ENCODE measurements around the gene NSUN7. TPM values are rescaled to one million over a fixed set of nuclear protein-coding genes. Genes with fewer than 3 reads are reported as not detected.

NSUN7 gene
- total RNA-seq, 4 donors from 2014 or later = 6.8 to 14.1 (median 12.2) TPM; not detected in 1

DNA sequence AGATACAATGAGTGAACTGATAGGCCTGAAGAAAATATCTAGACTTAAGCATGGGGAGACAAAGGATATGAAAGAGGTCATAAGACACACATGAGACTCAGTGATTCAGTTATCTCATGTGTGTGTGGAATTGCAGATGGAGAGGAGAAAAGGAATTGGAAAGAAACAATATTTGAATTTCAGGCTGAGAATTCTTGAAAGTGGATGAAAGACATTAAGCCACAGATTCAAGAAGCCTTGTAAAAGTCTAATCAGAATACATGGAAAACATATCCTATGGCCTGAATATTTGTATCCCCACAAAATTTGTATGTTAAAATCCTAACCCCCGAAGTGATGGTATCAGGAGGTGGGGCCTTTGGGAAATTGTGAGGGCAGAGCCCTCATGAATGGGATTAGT is 28.3 kb downstream of the NSUN7 start:
- no peak overlapping the region for H3K4me3 ChIP-seq
- H3K27me3 ChIP-seq = no peaks in the 10 kb centered on the region
- no peak overlapping the region for H3K27ac ChIP-seq
- H3K9me3 ChIP-seq = peaks cover 0 to 4% of the 10 kb centered on the region in 2 donors
- intact Hi-C loops (cut with DNase I; ENCODE audit: low total_unique reads) = no loop called here
- no peaks in the 10 kb centered on the region for H3K36me3 ChIP-seq
- DNase-seq = no peak
- TF ChIP-seq CTCF (IDR thresholded peaks at IDR 0.05) = no peak
- TF ChIP-seq POLR2A (IDR thresholded peaks at IDR 0.05) = no peak
- H3K4me1 ChIP-seq = no peaks in the 10 kb centered on the region

GRCh38 chr4:40782876-40783275 is 33.1 kb downstream of the NSUN7 start:
- no peak for DNase-seq
- Histone ChIP-seq H3K4me3 (no peak overlapping the region), H3K9me3 (peaks cover 0 to 2% of the 10 kb centered on the region in 2 donors), H3K36me3 (no peaks in the 10 kb centered on the region), H3K27ac (no peak overlapping the region), H3K27me3 (no peaks in the 10 kb centered on the region), H3K4me1 (no peaks in the 10 kb centered on the region)
- intact Hi-C loops (cut with DNase I; ENCODE audit: low total_unique reads) = no loop called here
- no peak for TF ChIP-seq CTCF (IDR thresholded peaks at IDR 0.05)
- no peak for TF ChIP-seq POLR2A (IDR thresholded peaks at IDR 0.05)

DNA sequence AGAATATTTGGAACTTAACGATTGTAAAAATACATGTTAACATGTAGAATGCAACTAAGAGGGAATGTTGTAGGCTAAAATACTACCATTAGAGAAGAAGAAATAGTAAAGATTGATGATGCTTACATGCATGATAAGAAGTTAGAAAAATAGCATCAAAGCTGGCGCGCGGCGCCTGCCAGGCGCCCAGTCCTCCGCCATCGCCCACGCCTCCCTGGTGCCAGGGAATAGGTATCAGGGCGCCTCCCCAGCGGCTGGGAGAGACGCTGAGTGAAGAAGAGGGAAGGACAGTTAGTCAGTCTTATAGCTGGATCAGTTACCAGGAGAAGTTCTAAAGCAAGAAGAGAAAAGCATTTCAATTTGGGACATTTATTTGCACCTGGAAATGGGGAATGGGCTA is 36.0 kb downstream of the NSUN7 start:
- DNase-seq = no peak
- Histone ChIP-seq H3K4me3 (no peak overlapping the region), H3K27me3 (no peaks in the 10 kb centered on the region), H3K36me3 (no peaks in the 10 kb centered on the region), H3K27ac (no peak overlapping the region), H3K4me1 (no peaks in the 10 kb centered on the region), H3K9me3 (no peaks in the 10 kb centered on the region)
- intact Hi-C loops (cut with DNase I; ENCODE audit: low total_unique reads) = no loop called here
- TF ChIP-seq POLR2A (IDR thresholded peaks at IDR 0.05) (no peak), CTCF (IDR thresholded peaks at IDR 0.05) (no peak)

GRCh38 chr4:40788331-40788730 is 38.6 kb downstream of the NSUN7 start:
- intact Hi-C loops (cut with DNase I; ENCODE audit: low total_unique reads) = no loop called here
- no peak for TF ChIP-seq POLR2A (IDR thresholded peaks at IDR 0.05)
- TF ChIP-seq CTCF (IDR thresholded peaks at IDR 0.05) = no peak
- Histone ChIP-seq H3K27ac (no peak overlapping the region), H3K36me3 (no peaks in the 10 kb centered on the region), H3K4me3 (no peak overlapping the region), H3K4me1 (no peaks in the 10 kb centered on the region), H3K27me3 (no peaks in the 10 kb centered on the region), H3K9me3 (no peaks in the 10 kb centered on the region)
- DNase-seq = no peak

DNA sequence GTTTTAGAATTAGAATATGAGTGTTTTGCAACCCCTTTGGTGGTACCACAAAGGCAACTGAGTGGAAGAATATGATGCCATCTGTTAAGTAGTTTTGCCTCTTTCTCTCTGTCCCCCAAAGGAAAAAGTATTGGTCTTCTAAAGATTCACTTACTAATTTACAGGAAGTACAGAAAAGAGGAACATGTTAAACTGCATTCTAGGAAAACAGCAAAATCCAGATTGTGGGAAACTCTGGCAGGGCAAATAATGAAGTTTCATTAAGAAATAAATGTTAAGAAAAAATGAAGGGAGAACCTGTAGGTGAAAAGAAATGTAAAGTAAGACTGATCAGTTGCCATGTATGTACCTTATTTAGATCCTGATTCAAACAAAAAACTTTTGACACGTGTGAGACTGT is 39.3 kb downstream of the NSUN7 start:
- no peak overlapping the region for H3K4me3 ChIP-seq
- no peaks in the 10 kb centered on the region for H3K27me3 ChIP-seq
- H3K4me1 ChIP-seq = no peaks in the 10 kb centered on the region
- TF ChIP-seq POLR2A (IDR thresholded peaks at IDR 0.05) = no peak
- no peak for TF ChIP-seq CTCF (IDR thresholded peaks at IDR 0.05)
- H3K9me3 ChIP-seq = no peaks in the 10 kb centered on the region
- peaks cover 0 to 3% of the 10 kb centered on the region in 2 donors for H3K36me3 ChIP-seq
- no peak for DNase-seq
- no peak overlapping the region for H3K27ac ChIP-seq
- intact Hi-C loops (cut with DNase I; ENCODE audit: low total_unique reads) = no loop called here

Measured in uterus (tissue), 4 donors.